NCI-H2029 (cell line): ENCODE results near the gene MMS19.
"Not testable (repeated sequence)": the region's sequence is repeated elsewhere in the genome, so short reads cannot be mapped to it uniquely, and the experiment has no call there.

ENCODE experiments used
- DNase-seq: peaks from one replicate; lab custom pipeline; 2025; lab: John Stamatoyannopoulos, UW

MMS19 gene

DNA sequence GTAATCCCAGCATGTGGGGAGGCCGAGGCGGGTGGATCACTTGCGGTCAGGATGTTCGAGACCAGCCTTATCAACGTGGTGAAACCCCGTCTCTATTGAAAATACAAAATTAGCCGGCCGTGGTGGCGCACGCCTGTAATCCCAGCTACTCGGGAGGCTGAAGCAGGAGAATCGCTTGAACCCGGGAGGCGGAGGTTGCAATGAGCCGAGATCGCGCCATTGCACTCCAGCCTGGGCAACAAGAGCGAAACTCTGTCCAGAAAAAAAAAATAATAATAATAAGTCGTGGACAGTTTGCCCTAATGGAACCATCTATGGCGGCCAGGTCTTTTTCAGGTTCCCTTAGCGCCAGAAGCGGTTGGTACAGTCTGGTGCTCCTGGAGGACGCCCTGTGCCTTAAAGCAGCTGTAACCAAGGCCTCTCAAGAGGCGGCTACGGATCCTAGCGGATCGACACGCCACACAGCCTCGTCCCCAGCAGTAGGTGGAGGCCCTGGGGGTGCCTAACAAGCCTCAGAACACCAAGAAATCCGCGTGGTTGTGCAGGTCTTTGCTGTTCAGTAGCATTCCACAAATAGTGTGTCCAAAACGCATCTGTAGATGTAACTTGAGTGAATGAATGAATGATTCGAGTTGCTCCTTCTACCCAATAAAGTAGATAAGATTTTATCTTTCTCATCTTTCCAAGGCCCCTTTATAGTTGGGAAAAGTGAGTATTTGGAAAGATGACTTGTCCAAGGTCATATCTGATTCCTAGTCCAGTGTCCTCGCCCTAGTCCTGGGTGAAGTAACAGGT, 71.2 kb downstream of the MMS19 start:
- no peak for DNase-seq

DNA sequence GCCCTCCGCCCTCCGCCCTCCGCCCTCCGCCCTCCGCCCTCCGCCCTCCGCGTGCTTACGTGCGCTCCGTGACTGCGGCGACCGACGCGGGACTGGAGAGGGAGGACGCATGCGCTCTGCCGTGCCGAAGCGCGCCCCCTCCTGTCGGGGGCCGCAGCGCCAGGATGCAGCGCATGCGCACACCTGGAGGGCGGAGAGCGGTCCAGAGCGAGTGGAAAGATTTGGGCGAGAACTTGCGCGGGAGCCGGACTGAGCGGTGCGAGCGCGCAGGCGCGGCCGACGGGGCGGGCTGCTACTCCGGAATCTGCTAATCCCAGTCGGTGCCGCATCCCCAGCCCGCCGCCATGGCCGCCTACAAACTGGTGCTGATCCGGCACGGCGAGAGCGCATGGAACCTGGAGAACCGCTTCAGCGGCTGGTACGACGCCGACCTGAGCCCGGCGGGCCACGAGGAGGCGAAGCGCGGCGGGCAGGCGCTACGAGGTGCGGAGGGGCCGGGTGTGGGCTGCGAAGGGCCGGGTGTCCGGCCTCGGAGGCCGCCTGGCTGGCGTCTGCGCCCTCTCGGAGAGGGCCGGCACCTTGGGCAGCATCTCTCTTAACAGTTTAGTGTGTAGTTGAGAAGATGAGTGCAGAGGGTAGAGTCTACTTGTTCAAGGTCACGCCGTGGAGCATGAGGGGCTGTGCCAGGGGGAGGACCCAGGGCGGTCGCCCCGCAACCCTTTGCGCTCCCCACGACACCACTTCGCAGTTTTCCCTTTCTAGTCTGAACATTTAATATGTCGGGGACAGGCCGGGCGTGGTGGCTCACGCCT, 72.1 kb downstream of the MMS19 start, which contains the start of gene PGAM1:
Gene PGAM1, plus strand, starts transcription at position 228 of the 812 bp plus-strand sequence. Its CDS starts 117 bp downstream, at position 345.
- peak; percentile 79 for DNase-seq

DNA sequence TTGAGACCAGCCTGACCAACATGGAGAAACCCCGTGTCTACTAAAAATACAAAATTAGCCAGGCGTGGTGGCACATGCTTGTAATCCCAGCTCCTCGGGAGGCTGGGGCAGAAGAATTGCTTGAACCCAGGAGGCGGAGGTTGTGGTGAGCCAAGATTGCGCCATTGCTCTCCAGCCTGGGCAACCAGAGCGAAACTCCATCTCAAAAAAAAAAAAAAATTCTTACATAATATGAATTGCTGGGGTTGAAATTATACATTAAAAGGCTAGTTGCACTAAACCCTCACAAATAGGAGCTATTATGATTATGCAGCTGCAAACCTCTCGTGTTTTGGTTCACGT, 74.5 kb downstream of the MMS19 start:
- not testable (repeated sequence) for DNase-seq

DNA sequence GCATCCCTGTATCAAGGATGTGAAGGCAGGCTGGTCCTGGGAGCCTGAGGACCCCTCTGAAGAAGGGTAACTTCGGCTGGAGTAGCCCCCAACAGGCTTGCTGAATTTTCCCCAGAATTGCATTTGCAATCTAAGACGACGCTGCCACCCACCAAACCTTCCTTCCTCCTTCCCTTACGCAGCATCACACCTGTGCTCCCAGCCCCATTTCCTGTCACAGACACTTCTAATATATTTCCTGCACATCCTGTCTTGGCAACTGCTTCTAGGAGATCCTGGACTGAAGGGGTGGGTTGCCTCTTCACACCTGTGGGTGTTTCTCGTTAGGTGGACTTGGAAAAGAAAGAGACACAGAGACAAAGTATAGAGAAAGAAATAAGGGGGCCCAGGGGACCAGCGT, 81.7 kb downstream of the MMS19 start:
- DNase-seq: no peak

DNA sequence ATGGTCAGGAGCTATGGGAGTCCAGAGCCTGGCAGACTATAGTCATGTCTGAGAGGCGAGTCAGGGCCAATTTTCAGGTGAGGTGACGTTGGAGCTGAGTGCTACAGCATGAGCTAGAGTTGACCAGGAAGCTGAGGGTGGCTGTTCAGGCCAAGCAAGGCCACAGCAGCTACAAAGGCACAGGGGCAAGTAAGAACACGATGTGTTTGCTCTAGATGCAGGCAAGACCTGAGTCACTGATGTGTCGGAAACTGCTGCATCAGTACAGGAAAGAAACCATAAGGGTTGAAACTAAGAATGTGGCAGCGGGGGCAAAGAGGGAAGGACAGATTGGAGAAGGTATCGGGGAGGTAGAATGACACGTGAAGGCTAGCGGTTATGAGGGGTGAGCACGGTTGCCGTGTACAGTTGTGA, 85.3 kb downstream of the MMS19 start:
- no peak for DNase-seq

DNA sequence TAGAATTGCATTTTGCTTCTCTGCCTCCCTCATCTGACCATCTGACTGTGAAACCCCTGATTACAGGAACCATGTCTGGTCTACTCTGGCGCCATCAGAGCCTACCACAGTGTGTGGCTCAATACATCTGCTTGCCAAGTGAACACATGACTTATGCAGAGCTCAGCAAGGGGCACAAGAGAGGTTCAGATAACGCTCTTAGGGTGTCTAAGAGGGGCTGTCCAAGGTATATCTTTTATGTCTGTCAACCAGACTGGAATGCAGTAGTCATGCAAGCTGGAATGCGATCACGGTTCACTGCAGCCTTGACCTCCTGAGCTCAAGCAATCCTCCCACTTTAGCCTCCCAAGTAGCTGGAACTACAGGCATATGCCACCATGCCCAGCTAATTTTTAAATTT, 86.8 kb downstream of the MMS19 start:
- no peak for DNase-seq

DNA sequence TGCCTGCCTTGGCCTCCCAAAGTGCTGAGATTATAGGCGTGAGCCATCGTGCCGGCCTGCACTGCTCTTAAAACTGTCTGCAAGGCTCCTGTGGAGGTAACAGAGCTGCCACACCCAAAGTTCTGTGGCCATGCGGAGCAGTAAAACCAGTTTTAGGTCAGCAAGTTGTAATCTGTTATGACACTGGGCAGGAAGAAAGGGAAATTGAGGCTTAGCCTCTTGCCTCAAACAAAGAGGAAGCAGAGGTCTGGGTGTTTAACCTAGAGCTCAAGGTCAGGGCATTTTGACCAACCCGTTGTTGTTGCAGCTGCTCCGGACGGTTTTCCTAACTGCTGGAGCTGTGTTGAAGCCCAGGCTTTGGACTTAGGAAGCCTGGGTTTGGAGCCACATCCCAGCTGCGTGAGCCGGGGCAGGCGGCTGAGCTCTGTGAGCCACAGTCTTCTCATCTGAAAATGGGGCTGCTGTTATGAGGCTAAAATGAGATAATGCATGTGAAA, 89.7 kb downstream of the MMS19 start:
- DNase-seq: no peak
